SK-N-SH treated with all-trans-retinoic acid at 6 μM for 48 hours (cell line): Measurements from ENCODE around the gene VPS51.

Source experiments
- CREB5 ChIP-seq: fragments of 250-450 bp; sonication (Bioruptor Pico); IDR thresholded peaks from 2 replicates; pipeline ENCODE4 v1.5.1; 2020; ENCODE audit warnings: low read depth, mild to moderate bottlenecking, moderate library complexity
- OSR1 ChIP-seq: fragments of 250-450 bp; sonication (Bioruptor Pico); IDR thresholded peaks from 2 replicates; pipeline ENCODE4 v1.8.0; 2022; ENCODE audit warnings: moderate library complexity, mild to moderate bottlenecking, inconsistent platforms
- PATZ1 ChIP-seq: fragments of 250-450 bp; sonication (Bioruptor Pico); IDR thresholded peaks from 2 replicates; pipeline ENCODE4 v1.8.0; 2020; ENCODE audit warnings: mild to moderate bottlenecking, moderate library complexity, borderline replicate concordance
- POU6F1 ChIP-seq: fragments of 250-450 bp; sonication (Bioruptor Pico); IDR thresholded peaks from 2 replicates; pipeline ENCODE4 v1.8.0; 2021; ENCODE audit warnings: low read depth, mild to moderate bottlenecking, moderate library complexity, borderline replicate concordance
- RARB ChIP-seq: fragments of 250-450 bp; sonication (Bioruptor Pico); IDR thresholded peaks from 2 replicates; pipeline ENCODE4 v1.8.0; 2021; ENCODE audit warnings: mild to moderate bottlenecking, moderate library complexity
- TSHZ2 ChIP-seq: fragments of 250-450 bp; sonication (Bioruptor Pico); IDR thresholded peaks from 2 replicates; pipeline ENCODE4 v1.5.0; 2020; ENCODE audit warnings: mild to moderate bottlenecking, moderate library complexity
- ZC3H10 ChIP-seq: fragments of 250-450 bp; sonication (Bioruptor Pico); IDR thresholded peaks from 2 replicates; pipeline ENCODE4 v1.5.1; 2021; ENCODE audit warnings: mild to moderate bottlenecking, moderate library complexity
- ZFP30 ChIP-seq: fragments of 450-650 bp; formaldehyde crosslinking; IDR thresholded peaks from 2 replicates; pipeline ENCODE4 v1.5.0; 2022; ENCODE audit warnings: mild to moderate bottlenecking, moderate library complexity

- TF ChIP-seq ZC3H10 (CRISPR knock-in tag) (no peak), PATZ1 (CRISPR knock-in tag) (no peak), RARB (no peak), OSR1 (CRISPR knock-in tag) (no peak), TSHZ2 (CRISPR knock-in tag) (no peak), CREB5 (CRISPR knock-in tag) (no peak), POU6F1 (CRISPR knock-in tag) (no peak), ZFP30 (CRISPR knock-in tag) (no peak)
These were observed 38.0 kb upstream of the VPS51 start for GRCh38 chr11:65058012-65058411.
